ENCODE measurements around the gene MMP27.

Gene MMP27

DNA sequence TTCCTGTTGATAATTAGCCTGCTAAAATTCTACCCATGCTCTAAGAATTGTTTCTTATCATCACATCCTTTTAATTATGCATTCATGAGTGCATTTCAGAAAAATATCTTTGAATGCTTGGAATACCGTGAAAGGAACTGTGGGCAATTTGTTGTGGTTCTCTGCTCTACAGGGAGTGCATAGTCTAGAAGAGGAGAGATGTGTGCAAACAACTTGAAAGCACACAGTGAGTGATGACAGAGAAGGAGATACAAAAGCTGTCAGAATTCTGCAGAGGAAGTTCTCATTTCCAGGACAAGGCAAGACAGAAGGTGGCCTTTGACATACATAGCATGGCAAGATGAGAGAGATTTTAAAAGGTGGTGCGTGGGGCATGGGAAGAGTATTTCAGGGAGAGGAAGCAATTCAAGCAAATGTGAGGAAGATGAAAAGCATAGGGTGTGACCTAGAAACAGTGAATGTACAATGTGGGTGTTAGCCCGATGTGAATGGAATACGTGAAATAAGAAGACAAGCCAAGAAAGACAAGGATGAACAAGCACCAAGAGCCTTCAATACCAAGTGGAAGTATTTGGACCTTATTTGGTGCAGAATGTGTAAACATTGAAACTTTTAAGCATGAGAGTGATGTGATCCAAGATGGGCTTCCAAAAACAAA is 14.2 kb upstream of the MMP27 start:
- DNase-seq (ENCODE audit: low read depth) = no peak
- H3K4me3 ChIP-seq (ENCODE audit: control insufficient read depth, low read depth, low read length) = no peak overlapping the region
- TF ChIP-seq CTCF (IDR thresholded peaks at IDR 0.05; ENCODE audit: control insufficient read depth, insufficient read depth, low read depth, low read length, missing control alignments) = no peak

- TF ChIP-seq CTCF (IDR thresholded peaks at IDR 0.05; ENCODE audit: control insufficient read depth, insufficient read depth, low read depth, low read length, missing control alignments) = no peak
- no peak for DNase-seq (ENCODE audit: low read depth)
- no peak overlapping the region for H3K4me3 ChIP-seq (ENCODE audit: control insufficient read depth, low read depth, low read length)
These were observed 11.7 kb upstream of the MMP27 start for GRCh38 chr11:102717280-102717679.

DNA sequence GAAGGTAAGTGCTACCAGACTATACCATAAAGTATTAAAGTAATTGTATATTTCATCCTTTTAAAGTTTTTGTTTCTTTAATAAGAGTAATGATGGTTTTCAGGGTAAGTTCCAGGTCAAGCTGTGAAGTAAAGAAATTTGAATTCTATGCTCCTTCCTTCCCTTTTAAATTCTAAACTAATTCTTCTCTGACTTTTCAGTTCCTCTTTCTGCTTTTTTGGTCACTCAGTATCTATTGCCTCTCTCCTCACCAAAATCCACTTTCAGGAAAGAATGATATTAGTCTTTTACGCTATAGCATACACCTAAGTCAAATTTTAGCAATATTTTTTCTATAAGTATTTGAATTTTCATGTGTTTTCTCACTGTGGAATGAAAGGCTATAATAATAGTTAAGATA is 11.0 kb upstream of the MMP27 start:
- no peak overlapping the region for H3K4me3 ChIP-seq (ENCODE audit: control insufficient read depth, low read depth, low read length)
- no peak for TF ChIP-seq CTCF (IDR thresholded peaks at IDR 0.05; ENCODE audit: control insufficient read depth, insufficient read depth, low read depth, low read length, missing control alignments)

DNA sequence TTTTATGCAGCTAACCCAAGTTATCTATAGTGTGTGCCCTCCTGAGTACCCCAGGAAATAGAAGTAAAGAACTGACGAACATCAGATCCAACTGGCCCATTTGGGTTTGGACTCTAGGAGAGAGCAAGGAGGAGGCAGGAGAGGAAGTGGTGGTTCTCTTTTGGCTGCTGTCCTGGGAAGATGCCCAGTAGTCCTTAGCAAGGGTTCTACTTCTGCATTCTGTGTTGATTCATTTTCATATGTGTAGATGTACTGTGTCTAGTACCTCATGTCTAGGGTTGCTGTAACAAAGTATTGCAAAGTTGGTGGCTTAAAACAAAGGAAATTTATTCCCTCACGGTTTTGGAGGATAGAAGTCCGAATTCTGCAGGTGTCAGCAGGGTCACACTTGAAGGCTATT is 6.6 kb upstream of the MMP27 start:
- no peak for TF ChIP-seq CTCF (IDR thresholded peaks at IDR 0.05; ENCODE audit: control insufficient read depth, insufficient read depth, low read depth, low read length, missing control alignments)
- no peak for DNase-seq (ENCODE audit: low read depth)

More for the DNA sequence above, 11.0 kb upstream of the MMP27 start:
- DNase-seq (ENCODE audit: low read depth) = no peak

GRCh38 chr11:102709201-102709945 is 3.8 kb upstream of the MMP27 start:
- DNase-seq (ENCODE audit: low read depth) = no peak
- no peak for TF ChIP-seq CTCF (IDR thresholded peaks at IDR 0.05; ENCODE audit: control insufficient read depth, insufficient read depth, low read depth, low read length, missing control alignments)
- H3K4me3 ChIP-seq (ENCODE audit: control insufficient read depth, low read depth, low read length) = no peak overlapping the region

More for the DNA sequence above, 6.6 kb upstream of the MMP27 start:
- H3K4me3 ChIP-seq (ENCODE audit: control insufficient read depth, low read depth, low read length) = no peak overlapping the region

DNA sequence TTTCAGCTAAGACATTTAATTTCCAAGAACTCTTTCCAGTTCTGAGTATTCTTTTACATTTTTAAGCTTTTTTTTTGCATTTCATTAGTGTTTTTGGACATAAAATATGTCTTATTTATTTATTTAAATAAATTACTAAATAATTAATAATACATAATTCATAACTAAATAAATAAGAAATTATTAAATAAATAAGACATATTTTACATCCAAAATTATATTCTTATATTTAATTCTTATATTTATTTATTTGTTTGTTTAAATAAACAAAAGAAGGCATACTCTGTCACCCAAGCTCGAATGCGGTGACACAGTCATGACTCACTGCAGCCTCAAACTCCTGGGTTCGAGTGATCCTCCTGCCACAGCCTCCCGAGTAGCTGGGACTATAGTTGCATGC is 3.1 kb upstream of the MMP27 start:
- no peak for TF ChIP-seq CTCF (IDR thresholded peaks at IDR 0.05; ENCODE audit: control insufficient read depth, insufficient read depth, low read depth, low read length, missing control alignments)
- DNase-seq (ENCODE audit: low read depth) = no peak
- no peak overlapping the region for H3K4me3 ChIP-seq (ENCODE audit: control insufficient read depth, low read depth, low read length)
